EL (cell line): ENCODE results near the gene ZCCHC3.

Experiments used
- DNase-seq: peaks from one replicate; pipeline ENCODE4 v3.0.0-alpha.2; 2016

ZCCHC3 gene

DNA sequence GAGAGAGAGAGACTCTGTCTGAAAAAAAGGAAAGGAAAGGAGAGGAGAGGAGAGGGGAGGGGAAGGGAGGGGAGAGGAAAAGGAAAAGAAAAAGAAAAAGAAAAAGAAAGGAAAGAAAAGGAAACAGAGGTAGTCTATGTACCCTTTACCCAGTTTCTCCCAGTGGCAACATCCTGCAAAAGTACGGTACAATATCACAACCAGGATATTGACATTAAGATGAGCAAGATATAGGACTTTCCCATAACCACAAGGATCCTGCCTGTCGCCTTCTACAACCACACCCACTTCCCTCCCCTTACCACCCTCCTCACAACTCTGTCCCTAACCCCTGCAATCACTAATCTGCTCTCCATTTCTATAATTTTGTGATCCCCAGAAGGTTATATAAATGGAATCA is 10.9 kb upstream of the ZCCHC3 start:
- no peak for DNase-seq

DNA sequence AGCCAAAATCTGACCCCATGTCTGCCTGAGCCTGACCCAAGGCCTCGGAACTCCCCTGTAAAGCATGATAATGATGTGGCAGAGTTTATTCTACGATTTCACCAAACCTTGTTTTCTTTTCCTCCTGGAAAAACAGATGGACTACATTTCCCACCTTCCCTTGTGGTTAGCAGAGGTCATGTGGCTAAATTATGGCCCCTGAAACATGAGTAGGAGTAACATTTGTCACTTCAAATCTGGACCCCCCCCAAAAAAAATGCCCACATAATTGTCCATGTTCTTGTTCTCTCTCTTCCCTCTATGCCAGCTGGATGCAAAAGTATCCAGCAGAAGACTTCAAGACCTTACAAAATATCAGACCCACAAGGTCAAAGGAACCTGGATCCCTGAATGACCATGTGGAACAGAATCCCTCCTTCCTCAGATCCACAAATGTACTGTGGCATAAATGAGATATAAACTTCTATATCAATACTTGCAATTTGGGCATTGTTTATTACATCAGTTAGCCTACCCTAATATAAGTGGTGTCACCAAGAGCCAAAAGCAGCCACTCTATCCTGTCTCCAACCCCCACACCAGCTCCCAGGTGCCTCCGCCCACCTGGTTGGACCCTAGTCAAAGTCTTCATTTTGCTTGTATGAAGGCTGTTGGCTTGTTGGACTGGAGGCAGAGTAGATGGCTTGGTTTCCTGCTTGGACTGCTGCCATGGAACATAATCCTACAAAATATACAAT is 8.2 kb upstream of the ZCCHC3 start:
- no peak for DNase-seq

DNA sequence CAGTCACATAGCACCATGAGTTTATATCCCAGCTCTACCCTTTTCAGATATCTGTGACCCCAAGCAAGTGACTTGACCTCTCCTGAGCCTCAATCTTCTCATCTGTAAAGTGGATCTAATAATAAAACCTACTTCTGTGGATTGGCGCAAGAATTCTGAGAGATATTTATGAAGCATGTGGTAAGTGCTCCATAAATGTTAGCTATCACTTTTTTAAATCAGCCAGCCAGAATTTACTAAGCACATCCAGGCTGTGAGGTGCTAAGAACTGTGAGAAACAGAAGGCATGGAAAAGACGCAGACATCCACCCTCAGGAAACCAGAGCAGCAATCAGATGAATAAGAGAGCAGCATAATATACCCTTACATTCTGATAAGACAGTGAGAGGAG is 7.7 kb upstream of the ZCCHC3 start:
- no peak for DNase-seq

DNA sequence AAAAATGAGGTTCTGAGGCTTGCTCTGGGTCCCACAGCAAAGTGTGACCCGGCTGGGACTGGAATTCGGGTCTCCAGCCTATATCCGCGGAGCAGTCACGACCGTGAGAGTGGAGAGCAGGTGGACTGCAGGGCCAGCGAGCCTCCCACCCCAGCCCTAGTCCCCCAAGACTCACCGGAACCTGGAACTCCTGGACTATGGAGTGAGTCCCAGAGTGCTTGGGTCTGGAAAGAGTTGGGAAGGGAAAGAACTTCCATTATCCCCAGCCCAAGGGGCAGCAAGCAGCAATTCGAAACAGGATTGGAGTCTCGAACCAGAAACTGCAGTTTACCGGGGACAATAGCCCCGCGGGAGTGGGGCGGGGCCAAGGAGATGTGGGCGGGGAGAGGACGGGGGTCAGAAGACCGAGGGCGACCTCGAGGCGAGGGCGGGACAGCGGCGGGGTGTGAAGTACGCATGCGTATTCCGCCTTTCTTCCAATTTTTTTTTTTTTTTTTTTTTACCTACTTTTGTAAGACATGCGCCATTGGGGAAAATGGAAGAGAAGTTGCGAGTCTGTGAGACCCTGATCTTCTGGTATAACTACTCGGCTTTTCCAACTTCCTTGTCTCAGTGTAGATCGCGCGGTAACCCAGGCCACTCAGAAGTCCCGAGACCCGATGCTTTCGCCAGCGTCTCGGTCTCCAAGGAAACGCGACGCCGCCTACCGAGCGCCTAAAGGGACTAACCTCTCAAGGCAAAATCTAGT is 7.1 kb upstream of the ZCCHC3 start, which contains the start of gene C20orf96:
Gene C20orf96, minus strand, starts transcription at position 667 of the 748 bp plus-strand sequence. Its CDS starts 140 bp downstream, at position 527.
- DNase-seq = peak; percentile 93

DNA sequence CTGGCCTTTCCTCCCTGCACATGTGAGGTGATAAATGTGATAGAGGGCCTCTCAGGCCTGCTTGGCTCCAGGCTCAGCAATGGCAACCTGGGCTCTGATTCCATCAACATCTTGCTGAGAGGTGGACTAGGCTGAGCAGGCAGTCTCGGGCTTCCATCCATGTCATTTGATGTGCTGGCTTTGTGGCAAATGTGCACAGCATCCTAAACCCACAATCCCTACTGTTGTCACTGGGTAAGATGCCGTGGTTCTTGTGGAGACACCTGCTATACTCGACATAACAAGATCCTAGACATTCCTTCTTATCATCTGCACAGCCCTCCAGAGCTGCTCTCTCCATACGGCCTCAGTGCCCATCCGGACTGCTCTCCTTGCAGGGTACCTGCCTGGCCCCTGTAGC is 2.8 kb upstream of the ZCCHC3 start:
- DNase-seq = no peak

DNA sequence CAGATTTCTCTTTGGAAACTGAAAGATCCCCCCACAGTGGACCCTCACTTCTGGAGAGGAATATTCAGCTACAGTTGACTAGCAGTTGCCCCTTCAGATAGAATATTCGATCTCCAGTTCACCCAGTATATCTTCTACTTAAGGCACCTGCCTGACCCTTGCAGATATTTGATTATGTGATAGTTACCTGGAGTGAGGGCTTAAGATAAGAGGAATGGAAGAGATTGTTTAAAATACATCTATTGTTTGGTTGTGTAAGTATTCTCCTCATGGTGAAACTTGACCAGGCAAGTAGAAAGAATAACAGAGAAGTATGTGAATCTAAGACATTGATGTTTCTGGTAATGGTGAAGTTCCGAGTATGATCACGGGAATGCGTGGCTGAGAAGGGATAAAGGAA is 1.6 kb upstream of the ZCCHC3 start:
- DNase-seq = no peak

DNA sequence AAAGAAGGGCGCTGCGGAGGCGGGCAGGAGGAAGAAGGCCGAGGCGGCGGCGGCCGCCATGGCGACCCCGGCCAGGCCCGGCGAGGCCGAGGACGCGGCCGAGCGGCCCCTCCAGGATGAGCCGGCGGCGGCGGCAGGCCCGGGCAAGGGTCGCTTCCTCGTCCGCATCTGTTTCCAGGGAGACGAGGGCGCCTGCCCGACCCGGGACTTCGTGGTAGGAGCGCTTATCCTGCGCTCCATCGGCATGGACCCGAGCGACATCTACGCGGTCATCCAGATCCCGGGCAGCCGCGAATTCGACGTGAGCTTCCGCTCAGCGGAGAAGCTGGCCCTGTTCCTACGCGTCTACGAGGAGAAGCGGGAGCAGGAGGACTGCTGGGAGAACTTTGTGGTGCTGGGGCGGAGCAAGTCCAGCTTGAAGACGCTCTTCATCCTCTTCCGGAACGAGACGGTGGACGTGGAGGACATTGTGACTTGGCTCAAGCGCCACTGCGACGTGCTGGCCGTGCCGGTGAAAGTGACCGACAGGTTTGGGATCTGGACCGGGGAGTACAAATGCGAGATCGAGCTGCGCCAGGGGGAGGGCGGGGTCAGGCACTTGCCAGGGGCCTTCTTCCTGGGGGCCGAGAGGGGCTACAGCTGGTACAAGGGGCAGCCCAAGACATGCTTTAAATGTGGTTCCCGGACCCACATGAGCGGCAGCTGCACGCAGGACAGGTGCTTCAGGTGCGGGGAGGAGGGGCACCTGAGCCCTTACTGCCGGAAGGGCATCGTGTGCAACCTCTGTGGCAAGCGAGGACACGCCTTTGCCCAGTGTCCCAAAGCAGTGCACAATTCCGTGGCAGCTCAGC is 780 bp downstream of the ZCCHC3 start:
- peak; percentile 78 for DNase-seq

DNA sequence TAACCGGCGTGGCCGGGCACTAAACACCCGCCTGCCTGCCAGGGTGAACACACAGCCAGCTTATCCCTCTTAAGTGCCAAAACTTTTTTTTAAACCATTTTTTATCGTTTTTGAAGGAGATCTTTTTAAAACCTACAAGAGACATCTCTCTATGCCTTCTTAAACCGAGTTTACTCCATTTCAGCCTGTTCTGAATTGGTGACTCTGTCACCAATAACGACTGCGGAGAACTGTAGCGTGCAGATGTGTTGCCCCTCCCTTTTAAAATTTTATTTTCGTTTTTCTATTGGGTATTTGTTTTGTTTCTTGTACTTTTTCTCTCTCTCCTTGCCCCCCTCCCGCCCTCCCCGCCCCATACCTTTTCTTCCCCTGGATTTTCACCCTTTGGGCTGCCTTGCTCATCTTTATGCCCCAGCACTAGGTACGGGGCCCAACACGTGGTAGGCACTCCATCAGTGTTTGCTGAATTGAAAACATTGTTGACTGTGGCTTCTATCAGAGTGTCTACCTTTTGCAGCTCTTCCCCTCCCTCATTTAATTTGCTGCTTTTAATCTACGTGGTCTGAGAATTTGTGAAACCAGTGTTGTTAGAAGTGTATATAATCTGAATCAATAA is 1.5 kb downstream of the ZCCHC3 start:
- no peak for DNase-seq

DNA sequence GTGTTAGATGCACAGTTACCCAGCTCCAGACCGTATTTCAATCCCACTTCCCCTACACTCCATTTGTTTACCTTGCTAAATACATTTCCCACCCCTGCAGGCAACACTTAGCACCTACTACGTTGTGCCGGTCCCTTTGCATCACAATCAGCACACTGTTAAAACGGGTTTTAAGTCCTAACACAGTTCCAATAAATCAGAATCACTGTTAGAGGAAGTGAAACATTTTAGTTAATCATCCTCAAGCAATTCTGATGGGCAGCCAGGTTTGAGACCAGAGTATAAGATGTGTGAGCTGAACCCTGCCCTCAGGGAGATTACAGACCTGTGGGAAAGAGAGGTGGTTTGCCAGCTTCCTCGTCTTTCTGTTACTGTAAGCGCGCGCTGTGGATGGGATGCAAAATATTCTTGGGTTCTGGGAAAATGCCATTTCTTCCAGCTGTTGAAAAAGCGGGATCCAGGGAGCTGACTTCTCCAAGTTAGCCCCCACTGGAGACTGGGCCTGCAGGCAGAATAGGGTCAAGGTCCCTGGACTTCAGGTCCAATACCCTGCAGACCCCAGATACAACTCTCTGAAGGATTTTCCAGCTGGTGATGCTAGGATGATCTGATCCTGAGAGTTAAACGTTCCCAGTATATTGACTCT is 3.1 kb downstream of the ZCCHC3 start:
- no peak for DNase-seq

DNA sequence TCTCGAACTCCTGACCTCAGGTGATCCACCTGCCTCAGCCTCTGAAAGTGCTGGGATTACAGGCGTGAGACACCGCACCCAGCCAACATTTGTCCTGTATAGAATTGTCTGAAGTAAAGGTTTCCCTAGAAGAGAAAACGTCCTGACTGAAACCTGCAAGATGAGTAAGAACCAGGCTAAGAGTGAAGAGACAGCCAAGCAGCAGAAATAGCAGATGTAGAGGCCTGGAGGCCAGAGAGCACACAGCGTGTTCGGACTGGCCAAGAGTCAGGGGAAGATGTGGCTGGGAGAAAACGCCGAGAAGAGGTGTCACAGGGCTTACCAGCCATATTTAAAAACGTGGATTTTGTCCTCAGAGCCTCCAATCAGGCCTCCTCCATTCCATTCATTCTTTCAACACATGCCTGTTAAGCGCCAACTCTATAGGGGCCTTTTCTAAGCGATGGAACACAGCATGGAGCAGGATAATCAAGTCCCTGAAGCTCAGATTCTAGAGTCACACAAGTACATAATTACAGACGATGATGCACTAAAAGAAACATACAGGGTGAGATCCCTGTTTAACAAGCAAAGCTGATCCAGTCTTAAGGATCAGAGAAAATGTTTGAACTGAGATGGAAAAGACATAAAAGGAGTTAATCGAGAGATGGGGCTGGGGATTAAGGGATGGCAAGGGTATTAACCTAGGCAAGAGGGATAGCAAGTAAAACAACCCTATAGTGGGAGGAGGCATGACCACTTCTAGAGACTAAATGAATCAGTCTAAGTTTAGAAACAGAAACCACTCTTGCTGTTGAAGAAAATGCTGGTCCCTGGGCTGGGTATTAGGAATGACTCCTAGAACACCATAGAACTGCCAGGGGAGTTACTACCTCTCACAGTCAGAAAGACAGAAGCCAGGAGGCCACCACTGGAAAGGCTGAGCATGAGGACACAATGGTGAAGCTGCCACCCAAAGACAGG is 4.8 kb downstream of the ZCCHC3 start:
- no peak for DNase-seq

DNA sequence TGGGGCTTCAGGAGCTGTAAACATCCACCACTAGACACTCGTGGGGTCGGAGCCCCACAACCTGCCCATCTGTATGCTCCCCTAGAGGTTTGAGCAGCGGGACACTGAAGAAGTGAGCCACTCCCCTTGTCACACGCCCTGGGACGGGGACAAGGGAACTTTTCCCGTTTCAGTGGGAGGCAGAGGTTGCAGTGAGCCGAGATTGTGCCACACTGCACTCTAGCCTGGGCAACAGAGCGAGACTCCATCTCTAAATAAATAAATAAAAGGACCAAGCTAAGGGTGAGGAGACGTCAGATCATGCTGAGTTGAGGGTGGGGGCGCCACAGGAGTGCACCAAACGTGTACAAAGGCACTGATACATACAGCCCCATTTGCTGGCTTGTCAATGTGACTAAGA is 8.4 kb downstream of the ZCCHC3 start:
- no peak for DNase-seq

DNA sequence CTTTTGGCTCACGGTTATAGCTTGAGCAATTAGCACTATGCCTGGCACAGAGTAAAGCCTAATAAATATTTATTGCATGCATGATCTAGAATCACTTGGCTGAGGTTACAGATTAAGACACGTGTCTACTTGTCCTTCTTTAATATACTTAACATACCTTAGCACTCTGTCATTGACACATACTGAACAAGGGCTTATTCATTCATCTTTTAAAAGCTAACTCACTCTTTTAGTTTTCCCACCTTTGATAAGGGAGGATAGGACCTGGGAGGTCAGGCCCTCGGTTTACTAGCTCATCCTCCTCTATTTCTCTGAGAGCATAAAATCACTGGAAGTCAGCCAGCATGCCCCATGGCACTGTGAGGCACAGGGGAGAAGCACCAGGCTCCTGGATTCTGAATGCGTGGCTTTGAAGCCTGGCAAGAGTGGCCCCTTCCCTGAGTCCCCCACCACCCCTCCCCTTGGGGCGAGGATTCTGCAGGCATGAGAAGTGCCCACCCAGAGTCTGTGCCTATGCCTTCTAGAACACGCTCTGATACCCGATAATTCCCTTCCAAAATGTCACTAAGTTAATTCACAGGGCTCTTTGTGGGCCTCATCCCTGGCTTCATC is 11.2 kb downstream of the ZCCHC3 start:
- DNase-seq = no peak

DNA sequence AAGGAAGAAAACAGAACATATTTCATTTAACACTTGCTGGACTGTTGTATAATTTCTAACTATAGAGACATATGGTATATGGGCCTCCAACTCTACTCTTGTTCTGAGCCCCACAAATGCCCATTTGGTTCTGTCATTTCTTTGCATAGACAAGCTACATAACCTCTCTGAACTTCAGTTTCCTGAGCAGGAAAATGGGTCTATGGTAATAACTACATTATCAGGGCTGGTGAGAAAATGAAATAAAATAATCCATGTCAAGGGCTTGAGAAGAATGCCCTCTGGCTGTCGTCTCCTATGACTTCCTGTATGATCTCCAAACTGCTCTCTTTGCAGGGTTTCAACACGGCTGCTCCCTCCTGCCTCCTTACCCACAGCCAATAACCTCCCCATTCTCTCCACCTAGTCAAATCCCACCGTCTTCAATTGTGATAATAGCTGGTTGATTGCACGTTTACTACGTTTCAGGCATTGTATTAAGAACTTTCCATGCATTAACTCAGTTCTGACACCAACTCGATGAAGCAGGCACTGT is 12.0 kb downstream of the ZCCHC3 start:
- peak; percentile 55 for DNase-seq

DNA sequence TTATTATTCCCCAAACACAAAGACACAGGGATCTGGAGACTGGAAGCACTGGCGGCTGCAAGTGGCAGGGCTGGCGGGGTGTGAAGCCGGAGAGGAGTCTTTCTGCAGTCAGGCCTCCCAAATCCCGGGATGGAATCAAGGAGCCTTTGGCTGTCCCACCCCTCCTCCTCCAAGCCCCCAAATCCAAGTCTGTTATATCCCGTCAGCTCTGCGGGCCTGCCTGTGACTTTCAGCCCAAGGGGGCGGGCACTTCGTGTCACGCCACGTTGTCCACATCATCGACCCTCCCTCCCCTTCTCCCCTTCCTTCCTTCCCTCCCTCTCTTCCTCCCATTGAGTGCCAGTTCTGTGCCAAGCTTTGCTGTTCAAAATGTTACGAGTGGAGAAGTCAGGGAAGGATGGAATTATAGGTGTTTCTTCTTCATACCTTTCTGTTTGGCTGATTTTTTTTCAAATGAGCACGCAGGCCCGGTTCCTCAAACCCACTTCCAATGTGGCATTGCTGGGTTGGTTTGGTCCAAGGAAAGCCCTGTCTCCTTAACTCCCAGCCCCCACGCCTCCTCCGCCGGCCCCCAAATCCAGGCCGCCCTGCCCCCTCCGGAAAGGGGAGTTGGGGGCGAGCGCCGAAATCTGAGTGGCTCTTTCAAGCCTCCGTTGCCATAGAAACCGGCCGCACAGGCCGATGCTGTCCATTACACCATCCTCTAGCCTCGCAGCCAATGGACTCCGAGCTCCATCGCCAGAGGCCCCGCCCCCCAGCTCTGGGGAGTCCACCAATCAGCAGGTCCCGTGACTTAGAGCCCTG is 12.7 kb downstream of the ZCCHC3 start:
- peak; percentile 100 for DNase-seq

DNA sequence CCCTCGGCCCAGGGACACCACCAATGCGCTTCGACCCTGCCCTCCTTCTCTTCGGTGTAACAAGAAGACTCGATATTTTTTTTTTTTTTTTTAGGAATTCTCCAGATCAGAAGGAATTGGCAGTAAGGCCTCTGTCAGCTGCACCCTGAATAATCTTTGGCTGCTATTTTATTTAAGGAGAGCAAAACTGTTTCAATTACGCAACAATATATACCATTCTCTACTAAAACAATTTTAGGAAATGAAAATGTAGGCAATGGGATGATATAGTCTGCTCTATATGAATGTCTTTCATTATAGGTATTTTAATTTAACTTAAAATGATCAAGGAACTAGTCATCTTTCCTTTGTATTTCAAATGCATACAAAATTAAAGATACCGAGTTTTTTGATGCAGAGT is 13.3 kb downstream of the ZCCHC3 start:
- no peak for DNase-seq

DNA sequence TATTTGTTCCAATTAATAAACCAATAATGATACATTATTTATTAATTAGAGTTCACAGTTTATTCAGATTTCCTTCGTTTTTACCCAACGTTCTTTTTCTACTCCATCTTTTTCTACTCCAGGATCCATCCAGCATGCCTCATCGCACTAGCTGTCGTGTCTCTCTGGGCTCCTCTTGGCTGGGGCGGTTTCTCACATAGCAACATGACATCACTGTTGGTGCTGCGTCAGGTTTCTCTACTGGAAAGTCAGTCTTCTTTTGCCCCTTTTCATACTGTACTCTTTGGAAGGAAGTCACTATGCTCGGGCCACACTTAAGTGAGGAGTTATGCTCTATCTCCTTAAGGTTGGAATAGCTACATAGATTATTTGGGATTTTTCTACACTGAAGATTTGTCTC is 14.2 kb downstream of the ZCCHC3 start:
- DNase-seq = no peak

DNA sequence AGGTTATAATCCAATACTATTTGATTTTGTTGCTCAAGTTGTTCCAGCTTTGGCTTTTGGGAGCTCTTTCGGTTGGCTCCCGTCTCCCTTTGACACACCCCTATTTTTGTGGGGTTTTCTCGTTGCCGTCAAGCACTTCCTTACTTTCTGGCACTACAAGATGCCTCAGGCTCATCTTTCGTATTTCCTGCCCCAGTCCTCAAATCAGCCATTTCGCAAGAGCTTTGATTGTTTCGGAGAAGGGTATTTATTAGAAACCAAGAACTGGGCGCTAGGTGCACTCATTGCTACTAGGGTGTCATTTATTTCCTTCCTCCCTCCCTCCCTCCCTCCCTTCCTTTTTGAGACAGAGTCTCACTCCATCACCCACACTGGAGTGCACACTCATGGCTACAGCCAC is 14.7 kb downstream of the ZCCHC3 start:
- DNase-seq = no peak

DNA sequence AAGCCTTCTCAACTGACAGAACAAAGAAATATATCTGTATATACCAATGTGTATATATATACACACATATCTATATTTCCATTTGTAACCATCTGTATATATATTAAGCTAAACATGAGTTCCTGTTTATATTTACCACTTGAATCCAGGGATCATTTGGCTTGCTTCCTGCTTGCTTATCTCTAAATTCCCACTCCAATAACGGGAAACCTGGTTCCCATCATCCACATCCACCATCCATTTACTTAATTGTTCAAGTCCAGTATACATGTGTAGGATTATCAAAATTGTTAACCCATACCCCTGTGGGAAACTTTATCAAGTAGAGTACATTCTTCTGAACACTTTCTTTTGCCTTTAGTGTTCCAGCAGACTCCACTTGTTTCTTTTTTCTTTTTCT is 15.5 kb downstream of the ZCCHC3 start:
- no peak for DNase-seq

DNA sequence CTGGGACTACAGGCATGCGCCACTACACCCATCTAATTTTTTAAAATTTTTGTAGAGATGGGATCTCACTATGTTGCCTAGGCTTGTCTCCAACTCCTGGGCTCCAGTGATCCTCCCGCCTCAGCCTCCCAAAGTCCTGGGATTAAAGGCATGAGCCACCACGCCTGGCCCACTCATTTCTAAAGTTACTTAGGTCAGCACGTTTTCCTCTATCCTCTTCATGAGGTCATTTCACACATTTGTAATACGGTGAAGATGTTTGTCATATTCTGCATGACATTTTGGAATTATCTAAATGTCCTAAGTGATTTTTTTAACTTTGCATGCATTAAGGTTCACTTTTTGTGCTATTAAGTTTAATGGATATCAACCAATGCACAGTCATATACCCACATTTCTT is 16.0 kb downstream of the ZCCHC3 start:
- no peak for DNase-seq

DNA sequence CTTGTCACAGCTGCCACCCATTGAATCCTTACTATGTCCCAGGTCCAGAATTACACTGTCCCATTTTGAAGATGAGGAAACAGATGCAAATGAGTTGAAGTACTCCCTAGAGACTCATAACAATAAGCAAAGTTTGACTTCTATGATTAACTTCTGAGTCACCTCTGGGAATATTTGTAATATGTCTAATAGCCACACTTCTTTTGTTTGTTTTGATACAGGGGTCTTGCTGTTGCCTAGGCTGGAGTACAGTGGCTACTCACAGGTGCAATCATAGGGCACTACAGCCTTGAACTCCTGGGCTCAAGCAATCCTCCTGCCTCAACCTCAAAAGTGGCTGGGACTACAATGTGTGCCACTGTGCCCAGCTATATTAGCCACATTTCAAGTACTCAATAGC is 16.6 kb downstream of the ZCCHC3 start:
- DNase-seq = peak; percentile 64
